ENCODE data around the gene CACNA1C. TPM values are rescaled to one million over a fixed set of nuclear protein-coding genes. Genes with fewer than 3 reads are reported as not detected.

Gene CACNA1C
- under 0.01 TPM in 2 replicates for total RNA-seq

GRCh38 chr12:2052826-2053678 is at the start of gene CACNA1C:
CACNA1C (plus strand) TSS chr12:2052987; CDS start chr12:2053563, 576 bp downstream.

GRCh38 chr12:2004113-2004929 is 48.5 kb upstream of the CACNA1C start, which contains the start of gene DCP1B:
DCP1B (minus strand) TSS chr12:2004457; CDS start chr12:2004431, 26 bp downstream.

Other genes starting within 250 kb of the CACNA1C start
- not detected in 2 replicates for gene LRTM2, start 232.4 kb upstream of the CACNA1C start, total RNA-seq
- gene CACNA2D4, start 134.3 kb upstream of the CACNA1C start, total RNA-seq: not detected in 2 replicates
- 3.9 and 4.3 TPM in 2 replicates for gene DCP1B, start 48.5 kb upstream of the CACNA1C start, total RNA-seq

Data from bladder microvascular endothelial cell (primary cell).